Lower leg skin (tissue), 4 donors: ENCODE results near the gene SAFB. TPM values are rescaled to one million over a fixed set of nuclear protein-coding genes. Genes with fewer than 3 reads are reported as not detected.

ENCODE experiments used
- DNase-seq, 2 donors: peaks; one replicate each; pipeline ENCODE4 v3.0.0-alpha.2; 2019; ENCODE audit warnings: low spot score in 2 of 2
- H3K4me3 ChIP-seq: fragments of 200-600 bp; sonication (generic); 2 replicates; pipeline ENCODE4 v1.5.1; 2017; ENCODE audit warnings: mild to moderate bottlenecking, low read depth; ENCODE audit not compliant: poor library complexity, severe bottlenecking
- POLR2A ChIP-seq, 2 donors: fragments of 450-650 bp; IDR thresholded peaks; one replicate each; pipeline ENCODE4 v1.6.1; 2016 to 2017; ENCODE audit warnings: antibody characterized with exemption in 2 of 2, mild to moderate bottlenecking in 1 of 2, moderate library complexity in 1 of 2
- WGBS, 2 donors: methylation state at CpG; one replicate each; pipeline ENCODE4 v1.1.5; 2018; 5-methylcytosine and 5-hydroxymethylcytosine counted together
- intact Hi-C: fragments of 100-400 bp; cut with DNase I; formaldehyde crosslinking; loops from one replicate; pipeline ENCODE4 v1.15.0; 2023; ENCODE audit warnings: low total_unique reads
- total RNA-seq, 4 donors: library from RNA; depleted of rRNA; stranded (reverse); fragments of >200 nt; gene quantifications; one replicate each; pipeline ENCODE4 v1.1.0, GENCODE V29; 2016
- TF ChIP-seq, protein P1 (sequence below), 3 donors: fragments of 450-650 bp; IDR thresholded peaks; one replicate each; pipeline ENCODE4 v1.5.1; 2016; ENCODE audit warnings: antibody characterized with exemption in 3 of 3, mild to moderate bottlenecking in 3 of 3, moderate library complexity in 2 of 3

SAFB gene
- total RNA-seq, 4 donors from 2014 or later = 41.6 to 136 (median 80.4) TPM

DNA sequence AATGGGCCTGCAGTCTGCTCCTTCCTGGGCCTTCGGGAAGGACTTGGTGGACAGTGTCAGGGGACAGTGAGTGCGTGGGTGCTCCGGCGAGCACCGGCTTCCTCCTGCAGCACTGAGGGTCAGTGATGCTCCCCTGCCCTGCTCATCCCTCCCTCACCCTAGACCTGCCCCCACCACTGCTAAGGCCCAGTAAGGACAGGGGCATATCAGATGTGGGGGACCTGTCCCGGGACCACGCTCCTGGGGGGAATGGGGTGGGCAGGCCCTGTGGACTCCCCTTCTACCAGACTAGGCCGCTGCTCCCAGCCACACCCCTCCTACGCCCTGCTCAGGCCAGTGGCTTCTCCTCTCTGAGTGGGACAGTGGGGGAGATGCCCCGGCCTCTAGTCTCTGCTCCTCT is 54.3 kb downstream of the SAFB start:
- TF ChIP-seq, protein P1, sequence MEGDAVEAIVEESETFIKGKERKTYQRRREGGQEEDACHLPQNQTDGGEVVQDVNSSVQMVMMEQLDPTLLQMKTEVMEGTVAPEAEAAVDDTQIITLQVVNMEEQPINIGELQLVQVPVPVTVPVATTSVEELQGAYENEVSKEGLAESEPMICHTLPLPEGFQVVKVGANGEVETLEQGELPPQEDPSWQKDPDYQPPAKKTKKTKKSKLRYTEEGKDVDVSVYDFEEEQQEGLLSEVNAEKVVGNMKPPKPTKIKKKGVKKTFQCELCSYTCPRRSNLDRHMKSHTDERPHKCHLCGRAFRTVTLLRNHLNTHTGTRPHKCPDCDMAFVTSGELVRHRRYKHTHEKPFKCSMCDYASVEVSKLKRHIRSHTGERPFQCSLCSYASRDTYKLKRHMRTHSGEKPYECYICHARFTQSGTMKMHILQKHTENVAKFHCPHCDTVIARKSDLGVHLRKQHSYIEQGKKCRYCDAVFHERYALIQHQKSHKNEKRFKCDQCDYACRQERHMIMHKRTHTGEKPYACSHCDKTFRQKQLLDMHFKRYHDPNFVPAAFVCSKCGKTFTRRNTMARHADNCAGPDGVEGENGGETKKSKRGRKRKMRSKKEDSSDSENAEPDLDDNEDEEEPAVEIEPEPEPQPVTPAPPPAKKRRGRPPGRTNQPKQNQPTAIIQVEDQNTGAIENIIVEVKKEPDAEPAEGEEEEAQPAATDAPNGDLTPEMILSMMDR (IDR thresholded peaks at IDR 0.05) = no peak
- TF ChIP-seq POLR2A (IDR thresholded peaks at IDR 0.05) = no peak
- 88 to 92% methylated on average over 8 to 10 of the region's 10 CpGs for WGBS, 2 donors
- intact Hi-C loops = loop anchor here (5.0 kb wide), 1 partner anchor 1620 kb away; no protein-coding TSS in a partner anchor
- DNase-seq = no peak
- no peak overlapping the region for H3K4me3 ChIP-seq

DNA sequence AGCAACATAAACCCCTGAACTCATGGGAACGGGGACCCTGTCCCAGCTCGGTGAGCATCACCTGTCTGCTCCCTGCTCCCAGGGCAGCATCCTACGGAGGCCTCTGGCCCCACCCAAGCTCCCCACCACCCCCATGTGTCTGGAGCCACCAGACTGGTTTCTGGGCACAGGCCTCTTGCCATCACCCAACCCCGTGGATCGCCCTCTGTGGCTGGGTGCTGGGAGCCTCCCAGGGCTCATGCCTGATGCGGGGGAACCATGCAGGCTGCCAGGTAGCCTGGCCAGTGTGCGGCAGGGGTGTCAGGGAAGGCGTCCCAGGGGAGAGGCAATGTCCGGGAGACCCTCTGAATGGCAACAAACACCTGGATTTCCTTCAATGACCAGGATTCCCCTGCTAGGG is 54.7 kb downstream of the SAFB start:
- no peak for DNase-seq
- H3K4me3 ChIP-seq = no peak overlapping the region
- no peak for TF ChIP-seq POLR2A (IDR thresholded peaks at IDR 0.05)
- TF ChIP-seq, protein P1 (IDR thresholded peaks at IDR 0.05) = no peak
- WGBS, 2 donors = 80 to 86% methylated on average over 9 of the region's 9 CpGs
- intact Hi-C loops = loop anchor here (5.0 kb wide), 1 partner anchor 1620 kb away; no protein-coding TSS in a partner anchor

DNA sequence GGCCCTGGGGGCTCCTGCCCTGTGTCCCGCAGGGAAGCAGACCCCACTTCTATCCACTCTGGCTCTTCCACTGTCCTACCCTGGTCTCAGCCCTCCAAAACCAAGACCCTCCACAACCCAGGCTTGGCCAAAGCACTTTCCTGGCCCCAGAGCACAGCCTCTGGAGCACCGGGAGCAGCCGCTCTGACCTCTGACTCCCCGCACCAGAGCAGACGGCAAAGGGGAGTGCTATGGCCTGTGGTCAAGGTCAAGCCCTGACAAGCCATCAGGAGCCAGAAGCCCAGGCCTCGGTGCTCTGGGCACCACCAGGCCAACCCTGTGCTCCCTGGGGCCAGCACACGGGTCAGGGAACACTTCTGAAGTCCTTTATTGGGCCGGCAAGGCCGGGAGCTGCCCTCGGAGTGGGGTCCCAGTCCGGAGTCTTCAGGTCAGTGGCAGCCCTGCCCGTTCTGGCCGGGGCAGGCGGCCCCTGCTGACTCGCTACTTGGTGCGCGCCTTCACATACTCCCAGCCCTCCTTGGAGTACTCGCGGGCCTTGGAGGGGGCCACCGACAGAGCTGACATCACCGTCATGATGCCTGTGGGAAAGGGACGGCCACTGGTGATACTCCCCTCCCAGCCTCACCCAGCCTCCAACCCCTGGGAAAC is 55.3 kb downstream of the SAFB start:
- no peak overlapping the region for H3K4me3 ChIP-seq
- no peak for DNase-seq
- 90 to 94% methylated on average over 11 to 18 of the region's 22 CpGs for WGBS, 2 donors
- intact Hi-C loops = loop anchor here (5.0 kb wide), 1 partner anchor 1621 kb away; no protein-coding TSS in a partner anchor
- TF ChIP-seq POLR2A (IDR thresholded peaks at IDR 0.05) = no peak

DNA sequence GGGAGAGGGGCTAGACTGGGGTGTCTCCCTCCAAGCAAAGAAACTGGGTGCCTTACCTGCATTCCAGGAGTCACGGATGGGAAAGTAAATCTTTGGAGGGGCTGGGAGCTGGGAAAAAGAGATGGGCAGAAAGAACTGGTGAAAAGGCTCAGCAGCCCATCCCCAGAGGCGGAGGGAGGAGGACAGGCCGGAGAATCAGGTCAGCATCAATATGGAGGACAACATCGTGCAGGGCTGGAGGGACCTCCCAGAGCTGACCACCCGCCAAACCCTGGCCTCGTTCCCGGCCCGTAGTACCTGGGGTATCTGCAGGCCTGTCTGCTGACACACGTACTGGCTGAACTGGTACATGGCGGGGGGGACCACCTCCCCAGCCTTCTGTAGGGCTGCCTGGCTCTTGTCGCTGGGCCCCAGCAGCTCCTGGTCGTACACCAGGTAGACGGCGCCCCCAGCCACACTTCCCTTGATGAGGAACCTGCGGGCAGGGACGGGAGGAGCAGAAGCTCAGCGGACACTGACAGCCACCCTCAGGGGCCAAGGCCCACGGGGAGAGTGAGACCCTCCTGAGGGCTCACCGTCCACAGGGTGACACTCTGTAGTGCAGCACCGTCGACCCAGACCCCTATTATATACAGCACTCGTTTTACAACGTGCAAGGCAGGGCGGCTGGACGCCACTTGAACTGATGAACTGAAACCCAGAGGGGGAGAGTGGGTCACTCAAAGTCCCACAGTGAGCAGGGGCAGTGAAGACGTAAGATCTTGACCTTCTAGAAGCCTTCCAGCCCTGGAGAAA is 56.6 kb downstream of the SAFB start:
- DNase-seq = no peak
- peak overlapping the region; percentile 97 for H3K4me3 ChIP-seq
- intact Hi-C loops = loop anchor here (5.0 to 10.0 kb wide), 2 partner anchors 635 to 1622 kb away; no protein-coding TSS in a partner anchor
- WGBS, 2 donors = 15 to 26% methylated on average over 13 to 26 of the region's 26 CpGs
- TF ChIP-seq, protein P1 (IDR thresholded peaks at IDR 0.05) = no peak
- TF ChIP-seq POLR2A (IDR thresholded peaks at IDR 0.05) = no peak

DNA sequence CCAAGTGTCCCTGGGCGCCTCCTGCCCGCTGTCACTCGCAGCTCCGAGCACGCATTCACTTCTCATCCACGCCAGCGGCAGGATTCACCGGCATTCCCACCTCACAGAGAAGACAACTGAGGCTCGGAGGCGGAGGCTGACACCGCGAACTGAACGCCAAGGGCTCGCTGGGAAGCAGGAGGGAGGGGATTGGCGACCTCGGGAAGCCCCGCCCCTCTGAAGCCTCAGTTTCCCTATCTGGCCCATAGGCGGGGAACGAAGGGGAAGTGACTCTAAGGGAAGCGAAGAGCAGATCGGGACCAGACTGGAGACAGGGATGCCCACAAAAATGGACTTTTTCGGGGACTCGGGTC is 57.2 kb downstream of the SAFB start:
- WGBS, 2 donors = 0% methylated on average over 21 to 23 of the region's 23 CpGs
- intact Hi-C loops = loop anchor here (10.0 kb wide), 1 partner anchor 635 kb away; no protein-coding TSS in a partner anchor
- DNase-seq = peak in 1 of 2 donors; percentile 92
- TF ChIP-seq, protein P1 (IDR thresholded peaks at IDR 0.05) = no peak
- TF ChIP-seq POLR2A (IDR thresholded peaks at IDR 0.05) = no peak
- H3K4me3 ChIP-seq = peak overlapping the region; percentile 97
